ENCODE data around the gene TACR1.
A peak's percentile ranks its signal among the peaks of the same experiment; 100 is the strongest.
"Not testable (repeated sequence)": the region's sequence is repeated elsewhere in the genome, so short reads cannot be mapped to it uniquely, and the experiment has no call there.

The TACR1 gene

DNA sequence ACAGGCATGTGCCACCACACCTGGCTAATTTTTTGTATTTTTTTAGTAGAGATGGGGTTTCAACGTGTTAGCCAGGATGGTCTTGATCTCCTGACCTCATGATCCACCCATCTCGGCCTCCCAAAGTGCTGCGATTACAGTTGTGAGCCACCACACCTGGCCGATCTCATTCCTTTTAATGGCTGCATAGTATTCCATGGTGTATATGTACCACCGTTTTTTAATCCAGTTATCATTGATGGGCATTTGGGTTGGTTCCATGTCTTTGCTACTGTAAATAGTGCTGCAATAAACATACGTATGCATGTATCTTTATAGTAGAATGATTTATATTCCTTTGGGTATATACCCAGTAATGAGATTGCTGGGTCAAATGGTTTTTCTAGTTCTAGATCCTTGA, 51.4 kb downstream of the TACR1 start:
- DNase-seq (ENCODE audit: low spot score); FAIRE-seq: not testable (repeated sequence)

- no peak for DNase-seq (ENCODE audit: low spot score)
- FAIRE-seq = no peak
Measured at GRCh38 chr2:75146606-75147332, 52.6 kb downstream of the TACR1 start.

- FAIRE-seq; DNase-seq (ENCODE audit: low spot score): not testable (repeated sequence)
Measured at GRCh38 chr2:75146221-75146605, 53.1 kb downstream of the TACR1 start.

DNA sequence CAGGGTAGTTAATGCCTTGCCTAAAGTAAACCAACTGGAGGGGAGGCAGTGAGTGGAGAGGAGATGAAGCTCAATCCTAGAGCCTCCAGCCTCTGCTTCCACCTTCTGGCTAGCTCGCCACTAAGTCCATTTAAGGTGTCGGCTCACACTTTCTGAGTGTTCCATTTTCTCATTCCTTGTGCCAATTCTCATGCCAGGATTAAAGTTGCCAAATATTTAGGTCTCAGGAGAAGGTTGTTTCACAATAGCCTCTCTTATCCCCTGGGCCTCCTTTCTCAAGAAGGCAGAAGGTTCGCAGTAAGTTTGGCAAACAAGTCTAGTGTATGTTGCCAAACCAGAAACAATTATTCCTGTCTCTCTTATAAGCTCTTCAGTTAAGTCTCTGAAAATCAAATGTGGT, 57.2 kb downstream of the TACR1 start:
- no peak for DNase-seq (ENCODE audit: low spot score)
- FAIRE-seq = no peak

GRCh38 chr2:75140288-75140687, 59.0 kb downstream of the TACR1 start:
- FAIRE-seq = no peak
- DNase-seq (ENCODE audit: low spot score) = no peak

DNA sequence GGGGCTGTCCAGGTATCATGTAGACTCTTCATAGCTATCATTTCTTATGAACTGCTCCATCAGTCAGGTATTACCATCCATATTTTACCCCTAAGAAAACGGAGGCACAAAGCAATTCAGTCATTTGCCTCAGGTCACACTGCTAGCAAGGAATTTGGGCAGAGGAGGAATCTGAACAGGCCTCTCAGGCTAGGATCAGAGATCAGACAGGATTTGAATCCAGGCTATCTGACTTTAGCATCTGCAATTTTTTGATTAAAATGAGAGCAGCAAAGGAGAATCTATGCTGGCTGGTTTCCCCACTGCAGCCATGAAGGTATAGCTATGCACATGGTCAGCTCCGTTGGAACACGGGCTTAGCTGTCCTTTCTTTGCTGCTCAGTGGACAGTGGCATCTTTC, 60.1 kb downstream of the TACR1 start:
- no peak for DNase-seq (ENCODE audit: low spot score)
- FAIRE-seq = no peak

- FAIRE-seq (no peak), DNase-seq (ENCODE audit: low spot score) (no peak)
Measured at GRCh38 chr2:75138528-75138927, 60.8 kb downstream of the TACR1 start.

DNA sequence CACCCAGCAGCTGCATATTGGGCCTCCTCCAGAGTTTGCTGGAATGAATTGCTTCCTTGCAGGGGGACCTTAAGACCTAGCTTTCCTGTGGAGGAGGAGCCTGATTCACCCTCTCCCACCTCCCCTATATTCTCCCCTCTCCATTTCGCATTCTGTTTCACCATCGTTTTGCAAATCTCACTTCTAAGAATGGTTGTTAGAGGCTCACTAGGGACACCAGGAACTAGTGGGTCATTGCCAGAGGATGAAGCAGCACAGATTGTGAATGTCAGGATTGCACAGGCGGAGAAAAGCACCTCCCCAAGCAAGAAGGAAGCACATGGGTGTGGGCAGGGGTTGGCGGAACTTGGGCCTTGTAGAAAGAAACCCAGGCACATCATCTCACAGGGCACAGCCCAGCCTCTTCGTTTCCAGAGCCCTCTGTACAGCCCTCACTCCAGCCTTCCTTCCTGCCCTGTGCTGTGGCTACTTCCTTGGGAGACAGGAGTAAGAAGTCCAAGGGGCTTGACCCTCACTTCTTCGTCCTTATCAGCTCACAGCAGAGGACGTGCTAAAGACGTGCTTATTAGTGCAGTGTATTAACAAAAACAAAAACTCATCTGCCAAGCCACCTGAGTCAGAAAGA, 63.4 kb downstream of the TACR1 start:
- FAIRE-seq = no peak

DNA sequence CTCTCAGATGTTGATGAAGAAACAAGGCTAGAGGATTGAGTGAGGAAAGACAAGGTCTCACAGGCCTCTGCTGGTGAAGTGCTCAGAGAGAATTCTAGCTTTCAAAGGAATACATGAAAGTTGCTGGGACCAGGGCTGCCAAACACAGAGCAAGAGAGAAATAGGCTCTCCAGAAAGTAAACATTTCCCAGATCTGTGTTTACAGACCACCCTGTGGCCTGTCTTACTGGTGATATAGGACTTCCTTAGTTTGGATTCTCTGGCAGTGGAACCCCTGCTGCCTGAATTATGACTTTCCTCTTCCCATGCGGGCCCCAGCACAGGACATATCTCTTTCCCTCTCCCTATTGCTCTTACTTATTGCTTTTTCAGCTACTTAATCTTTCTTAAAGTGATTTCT, 64.5 kb downstream of the TACR1 start:
- FAIRE-seq (no peak), DNase-seq (ENCODE audit: low spot score) (no peak)

More for the DNA sequence above, 63.4 kb downstream of the TACR1 start:
- DNase-seq (ENCODE audit: low spot score) = no peak

- DNase-seq (ENCODE audit: low spot score) = no peak
Measured at GRCh38 chr2:75133621-75134570, 65.4 kb downstream of the TACR1 start.

DNA sequence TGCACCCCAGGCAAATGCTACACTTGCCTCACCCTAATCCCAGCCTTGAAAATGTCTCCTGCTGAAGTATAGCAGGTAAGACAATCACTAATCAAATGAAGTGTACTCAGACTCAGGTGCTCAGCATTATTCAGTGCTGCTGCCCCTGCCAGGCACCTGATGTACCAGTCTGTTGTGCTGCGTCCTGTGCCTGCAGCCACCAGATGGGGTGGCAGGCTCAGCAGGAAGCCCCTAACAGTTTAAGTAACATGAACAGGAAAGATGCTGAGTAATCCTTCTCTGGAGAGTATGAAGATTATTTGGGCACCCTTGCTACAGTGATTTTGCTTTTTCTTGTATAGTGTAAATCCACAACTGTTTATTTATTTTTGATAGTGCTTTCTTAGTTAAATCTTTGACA, 69.1 kb downstream of the TACR1 start:
- FAIRE-seq (no peak), DNase-seq (ENCODE audit: low spot score) (no peak)

More at GRCh38 chr2:75133621-75134570, 65.4 kb downstream of the TACR1 start:
- FAIRE-seq = no peak

DNA sequence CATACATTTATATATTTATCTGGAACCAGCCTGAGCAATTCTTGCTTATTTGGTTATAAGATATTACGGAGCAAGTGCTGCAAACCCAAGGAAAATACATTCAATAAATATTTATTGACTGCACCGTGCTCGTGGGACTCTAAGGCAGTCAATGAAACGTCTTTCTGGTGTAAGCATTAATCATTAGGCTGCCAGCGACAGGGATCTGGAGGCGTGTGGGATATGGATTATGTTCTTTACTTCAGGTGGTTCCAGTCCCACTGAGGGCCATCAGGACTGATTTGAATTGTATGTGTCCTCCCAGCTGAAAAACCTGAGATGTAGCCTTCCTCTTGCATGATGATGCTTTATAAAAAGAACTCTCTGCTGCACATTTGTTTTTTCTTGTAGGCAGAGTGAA, 75.4 kb downstream of the TACR1 start:
- FAIRE-seq = no peak
- DNase-seq (ENCODE audit: low spot score) = no peak

DNA sequence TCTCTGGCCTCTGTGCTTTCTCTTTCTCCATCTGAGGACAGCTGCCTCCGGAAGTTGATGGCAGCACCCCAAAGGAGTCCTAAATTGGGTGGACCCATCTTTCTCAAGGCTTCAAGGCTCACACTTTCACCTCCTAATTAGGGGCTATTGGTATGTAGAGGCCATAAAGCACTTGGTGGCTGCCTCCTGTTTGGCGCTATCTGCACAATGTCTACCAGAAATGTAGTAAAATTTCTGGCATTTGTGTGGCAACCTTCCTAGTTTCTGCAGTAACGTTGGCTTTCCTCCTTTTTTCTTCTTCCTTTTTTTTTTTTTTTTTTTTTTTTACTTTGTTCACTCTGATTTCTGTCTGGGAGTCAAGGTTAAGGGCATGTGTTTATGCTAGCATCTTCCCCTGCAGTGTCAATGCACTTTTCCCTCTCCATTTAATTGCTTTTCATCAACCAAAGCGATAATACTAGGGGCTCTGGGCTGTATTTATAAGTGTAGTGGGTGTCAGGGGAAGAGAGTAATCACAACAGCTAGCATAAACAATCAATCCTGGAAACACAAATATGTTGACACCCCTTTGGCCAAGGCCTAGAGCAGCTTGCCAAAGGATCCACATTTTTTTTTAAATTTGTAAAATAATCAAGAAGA, 86.0 kb downstream of the TACR1 start:
- no peak for DNase-seq (ENCODE audit: low spot score)
- FAIRE-seq = no peak

- FAIRE-seq = no peak
- DNase-seq (ENCODE audit: low spot score) = no peak
Measured at GRCh38 chr2:75108937-75109482, 90.3 kb downstream of the TACR1 start.

GRCh38 chr2:75102011-75102410, 97.3 kb downstream of the TACR1 start:
- no peak for FAIRE-seq
- DNase-seq (ENCODE audit: low spot score) = no peak

- no peak for FAIRE-seq
- no peak for DNase-seq (ENCODE audit: low spot score)
Measured at GRCh38 chr2:75100801-75101151, 98.5 kb downstream of the TACR1 start.

DNA sequence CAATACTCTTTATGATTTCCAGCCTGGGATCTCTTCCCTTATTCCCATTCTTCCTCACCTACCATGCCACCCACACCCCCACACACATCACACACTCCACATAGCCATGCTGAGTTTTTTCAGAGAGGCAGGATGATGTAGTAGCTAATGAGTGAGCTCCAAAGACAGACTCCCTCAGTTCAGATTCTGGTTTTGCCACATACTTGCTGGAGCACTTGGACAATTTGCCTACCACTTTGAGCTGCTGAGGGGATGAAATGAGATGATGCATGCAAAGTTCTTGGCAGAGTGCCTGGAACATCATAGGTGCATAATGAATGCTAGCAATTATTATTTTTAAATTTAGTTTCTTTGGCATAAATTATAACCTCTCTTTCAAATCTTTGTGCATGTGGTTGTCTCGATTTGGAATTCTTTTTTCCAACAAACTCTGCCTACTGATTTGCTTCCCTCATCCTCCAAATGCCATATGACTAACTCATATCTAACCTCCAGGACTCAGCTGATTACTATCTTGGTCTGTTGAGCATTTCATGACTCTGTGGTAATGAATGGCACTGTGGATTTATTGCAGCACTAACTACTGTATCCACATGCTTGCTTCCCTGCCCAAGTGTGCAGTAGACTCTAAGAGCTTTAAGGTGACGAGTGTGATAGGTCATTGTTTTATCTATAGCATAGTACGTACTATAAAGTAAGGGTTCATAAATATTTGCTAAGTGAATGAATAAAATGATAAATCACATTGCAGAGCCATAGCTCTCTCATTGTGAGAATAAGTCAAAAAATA, 99.1 kb downstream of the TACR1 start:
- DNase-seq (ENCODE audit: low spot score) = peak; percentile 58
- FAIRE-seq = peak; percentile 13

- peak; percentile 27 for DNase-seq (ENCODE audit: low spot score)
- no peak for FAIRE-seq
Measured at GRCh38 chr2:75099521-75099922, 99.8 kb downstream of the TACR1 start.

DNA sequence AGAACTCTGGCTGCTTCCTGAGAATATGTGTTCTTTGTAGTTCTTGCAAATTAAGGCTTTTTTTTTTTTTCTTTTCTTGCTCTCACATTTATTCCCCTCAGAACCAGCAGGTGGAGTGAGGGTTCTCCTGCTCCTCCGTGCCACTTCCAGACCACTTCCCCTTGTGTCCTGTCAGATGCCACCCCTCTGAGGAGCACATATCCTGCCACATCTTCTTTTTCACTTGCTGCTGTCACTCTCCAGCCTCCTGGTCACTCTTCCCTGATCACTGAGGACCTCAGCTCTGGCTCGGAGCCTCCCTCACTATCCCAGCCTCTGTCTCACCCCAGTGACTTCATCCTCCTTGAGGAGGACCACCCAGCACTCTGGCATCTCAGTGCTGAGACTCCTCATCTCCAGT, 100.5 kb downstream of the TACR1 start:
- FAIRE-seq = peak; percentile 46
- DNase-seq (ENCODE audit: low spot score) = peak; percentile 60

DNA sequence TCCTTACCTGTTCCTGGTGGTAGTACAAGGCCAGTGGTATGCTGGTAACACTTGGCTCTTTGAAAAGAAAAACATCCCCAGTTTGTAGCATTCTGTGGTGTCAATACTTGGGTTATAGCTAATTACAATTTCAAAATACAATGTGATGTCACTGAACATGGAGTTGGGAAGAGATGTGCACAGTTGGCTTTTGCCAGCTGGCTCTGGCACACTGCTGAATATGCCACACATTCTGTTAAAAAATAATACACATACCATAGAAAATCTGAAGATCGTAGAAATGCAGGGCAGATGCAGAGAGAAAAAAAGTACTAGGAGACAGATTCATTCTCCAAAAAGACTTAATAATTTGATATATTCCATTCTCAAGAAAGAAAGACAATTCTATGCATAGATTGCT, 101.5 kb downstream of the TACR1 start:
- FAIRE-seq (no peak), DNase-seq (ENCODE audit: low spot score) (no peak)

DNA sequence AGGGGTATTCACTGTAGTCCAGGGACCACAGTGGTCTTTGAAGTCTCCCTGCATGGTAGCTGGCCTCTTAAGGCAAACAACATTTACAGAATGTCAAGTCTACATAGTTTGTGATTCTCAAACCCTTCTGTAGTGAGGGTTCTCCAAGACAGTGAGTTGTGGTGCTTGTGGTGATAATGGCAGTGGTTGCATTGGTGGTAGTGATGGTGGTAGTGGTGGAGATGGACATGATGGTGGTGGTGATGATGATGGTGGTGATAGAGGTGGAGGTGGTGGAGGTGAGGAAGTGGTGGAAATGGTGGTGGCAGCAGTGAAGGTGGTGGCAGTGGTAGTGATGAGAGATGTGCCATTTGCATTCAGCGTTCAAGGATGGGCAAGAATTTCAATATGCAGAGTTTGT, 104.9 kb downstream of the TACR1 start:
- DNase-seq (ENCODE audit: low spot score) (no peak), FAIRE-seq (no peak)
